Spinal cord (tissue), 10 donors: Measurements from ENCODE around the gene SCFD2. TPM values are rescaled to one million over a fixed set of nuclear protein-coding genes. Genes with fewer than 3 reads are reported as not detected.
"Not testable (repeated sequence)": the region's sequence is repeated elsewhere in the genome, so short reads cannot be mapped to it uniquely, and the experiment has no call there.

Experiments
- DNase-seq, 6 donors: peaks; one replicate each; pipeline versions ENCODE4 v3.0.0 to v3.0.0-alpha.2; 2013 to 2015; ENCODE audit warnings: low spot score in 6 of 6, low read depth in 4 of 6
- H3K27ac ChIP-seq: one replicate; pipeline ENCODE4 v1.5.1; 2013; ENCODE audit warnings: low read depth, low read length, control low read depth
- H3K27me3 ChIP-seq: one replicate; pipeline ENCODE4 v1.6.1; 2013; ENCODE audit warnings: low read length; ENCODE audit not compliant: control insufficient read depth, insufficient read depth
- H3K36me3 ChIP-seq: one replicate; pipeline ENCODE4 v1.6.1; 2013; ENCODE audit warnings: low read length; ENCODE audit not compliant: control insufficient read depth, insufficient read depth
- H3K4me1 ChIP-seq: one replicate; pipeline ENCODE4 v1.6.1; 2013; ENCODE audit warnings: low read length; ENCODE audit not compliant: control insufficient read depth, insufficient read depth
- H3K4me3 ChIP-seq: one replicate; pipeline ENCODE4 v1.5.1; 2013; ENCODE audit warnings: low read depth, low read length, control low read depth
- H3K9me3 ChIP-seq: one replicate; pipeline ENCODE4 v1.6.1; 2013; ENCODE audit warnings: low read length; ENCODE audit not compliant: control insufficient read depth, insufficient read depth
- WGBS: methylation state at CpG from one replicate; pipeline ENCODE4 v1.1.5; 2013; ENCODE audit warnings: missing lambda C conversion rate; ENCODE audit not compliant: insufficient coverage; 5-methylcytosine and 5-hydroxymethylcytosine counted together
- polyA plus RNA-seq, 2 donors: library from polyadenylated mRNA; unstranded; fragments of 120-200 nt; gene quantifications; one replicate each; pipeline ENCODE4 v1.2.1, GENCODE V29; 2013; ENCODE audit not compliant: insufficient read length in 2 of 2
- total RNA-seq, 2 donors: library from RNA; depleted of rRNA in 1 of 2; stranded (reverse); fragments of 120-200 nt in 1 of 2; fragments of >200 nt in 1 of 2; gene quantifications; one replicate each; pipeline versions ENCODE4 v1.2.3 to v1.2.4, GENCODE V29; 2013 to 2014
- donor health status: healthy.

The SCFD2 gene
- total and polyA plus RNA-seq, 4 donors, result 15.6 to 19.5 (median 17.7) TPM

- Histone ChIP-seq H3K9me3 (no peaks in the 10 kb centered on the region), H3K36me3 (no peaks in the 10 kb centered on the region), H3K27me3 (no peaks in the 10 kb centered on the region), H3K27ac (no peak overlapping the region), H3K4me3 (no peak overlapping the region), H3K4me1 (peaks cover 2% of the 10 kb centered on the region)
- WGBS, result 90% methylated on average over 2 of the region's 4 CpGs
- DNase-seq, result no peak
These were observed 306.6 kb downstream of the SCFD2 start for GRCh38 chr4:53059256-53059655.

DNA sequence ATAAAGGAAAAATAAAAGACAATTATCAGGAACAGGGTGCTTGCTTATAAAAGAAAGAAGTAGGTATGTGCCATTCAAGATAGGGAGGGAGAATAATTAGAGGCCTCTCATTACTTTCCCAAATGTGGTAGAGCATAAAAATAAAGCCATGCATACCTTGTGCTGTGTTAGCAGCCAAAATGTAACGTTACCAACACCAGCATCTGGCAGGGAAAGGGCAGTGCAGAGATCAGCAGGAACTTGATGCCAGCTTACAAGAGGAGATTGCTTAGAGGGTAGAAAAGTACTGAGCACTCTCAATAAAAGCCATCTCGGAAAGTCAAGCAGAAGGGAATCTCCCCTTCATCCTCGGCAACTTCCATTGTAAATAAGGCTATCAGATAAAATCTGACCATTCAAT, 308.2 kb downstream of the SCFD2 start:
- Histone ChIP-seq H3K27ac (no peak overlapping the region), H3K4me3 (no peak overlapping the region), H3K9me3 (no peaks in the 10 kb centered on the region), H3K27me3 (no peaks in the 10 kb centered on the region), H3K4me1 (peaks cover 2% of the 10 kb centered on the region), H3K36me3 (no peaks in the 10 kb centered on the region)
- DNase-seq, result no peak
- WGBS, result 100% methylated on average over 1 of the region's 3 CpGs

DNA sequence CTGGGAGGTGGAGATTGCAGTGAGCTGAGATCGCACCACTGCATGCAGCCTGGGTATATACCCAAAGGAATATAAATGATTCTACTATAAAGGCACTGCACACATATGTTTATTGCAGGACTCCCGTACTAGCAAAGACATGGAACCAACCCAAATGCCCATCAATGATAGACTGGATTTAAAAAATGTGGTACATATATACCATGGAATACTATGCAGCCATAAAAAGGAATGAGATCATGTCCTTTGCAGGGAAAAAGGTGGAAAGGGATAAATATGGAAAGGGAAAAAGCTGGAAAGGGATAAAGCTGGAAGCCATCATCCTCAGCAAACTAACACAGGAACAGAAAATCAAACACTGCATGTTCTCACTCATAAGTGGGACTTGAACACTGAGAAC, 308.8 kb downstream of the SCFD2 start:
- H3K27me3 ChIP-seq, DNase-seq, H3K4me1 ChIP-seq, H3K9me3 ChIP-seq, H3K4me3 ChIP-seq, H3K27ac ChIP-seq, H3K36me3 ChIP-seq: not testable (repeated sequence)
- WGBS, result no CpG with 5 or more reads among the region's 2 CpGs

GRCh38 chr4:53055716-53056403, 310.0 kb downstream of the SCFD2 start:
- no peak overlapping the region for H3K4me3 ChIP-seq
- no peak overlapping the region for H3K27ac ChIP-seq
- WGBS, result 86% methylated on average over 2 of the region's 5 CpGs
- no peak for DNase-seq
- H3K4me1 ChIP-seq, result peaks cover 2% of the 10 kb centered on the region
- no peaks in the 10 kb centered on the region for H3K36me3 ChIP-seq
- H3K9me3 ChIP-seq, result no peaks in the 10 kb centered on the region
- no peaks in the 10 kb centered on the region for H3K27me3 ChIP-seq

- Histone ChIP-seq H3K4me3 (no peak overlapping the region), H3K36me3 (no peaks in the 10 kb centered on the region), H3K27me3 (no peaks in the 10 kb centered on the region), H3K9me3 (no peaks in the 10 kb centered on the region), H3K4me1 (peaks cover 2% of the 10 kb centered on the region), H3K27ac (no peak overlapping the region)
- DNase-seq, result no peak
- 50% methylated on average over 1 of the region's 2 CpGs for WGBS
These were observed 310.6 kb downstream of the SCFD2 start for GRCh38 chr4:53055274-53055673.

- H3K36me3 ChIP-seq, result no peaks in the 10 kb centered on the region
- no peaks in the 10 kb centered on the region for H3K9me3 ChIP-seq
- no peaks in the 10 kb centered on the region for H3K27me3 ChIP-seq
- no peak overlapping the region for H3K27ac ChIP-seq
- no peaks in the 10 kb centered on the region for H3K4me1 ChIP-seq
- H3K4me3 ChIP-seq, result no peak overlapping the region
- 91% methylated on average over 1 of the region's 4 CpGs for WGBS
- no peak for DNase-seq
These were observed 315.5 kb downstream of the SCFD2 start for GRCh38 chr4:53050361-53050774.

DNA sequence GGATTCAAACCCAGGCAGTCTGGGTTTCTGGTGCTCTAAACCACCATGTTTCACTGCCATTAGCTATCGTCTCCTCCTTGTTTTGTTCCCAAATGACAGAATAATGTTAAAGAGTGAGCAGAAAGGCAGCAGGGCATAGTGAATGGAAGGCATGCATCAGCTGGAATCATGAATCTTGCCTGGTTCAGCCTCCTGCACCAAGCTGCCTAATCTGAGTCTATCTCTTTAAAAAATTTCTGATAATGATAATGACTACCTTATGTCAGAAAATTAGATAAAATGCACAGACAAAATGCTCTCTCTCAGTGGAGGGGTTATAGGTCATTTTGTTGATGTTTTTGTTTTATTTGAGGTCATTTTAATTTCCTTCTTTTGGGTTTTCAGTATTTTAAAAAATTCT, 316.3 kb downstream of the SCFD2 start:
- Histone ChIP-seq H3K27me3 (no peaks in the 10 kb centered on the region), H3K4me3 (no peak overlapping the region), H3K4me1 (no peaks in the 10 kb centered on the region), H3K27ac (no peak overlapping the region), H3K9me3 (no peaks in the 10 kb centered on the region), H3K36me3 (no peaks in the 10 kb centered on the region)
- DNase-seq, result no peak
- no CpG with 5 or more reads among the region's 1 CpG for WGBS

GRCh38 chr4:53044651-53044960, 321.3 kb downstream of the SCFD2 start:
- H3K27me3 ChIP-seq, result no peaks in the 10 kb centered on the region
- no CpG with 5 or more reads among the region's 2 CpGs for WGBS
- no peaks in the 10 kb centered on the region for H3K36me3 ChIP-seq
- no peak overlapping the region for H3K27ac ChIP-seq
- DNase-seq, result no peak
- H3K4me3 ChIP-seq, result no peak overlapping the region
- H3K9me3 ChIP-seq, result no peaks in the 10 kb centered on the region
- H3K4me1 ChIP-seq, result no peaks in the 10 kb centered on the region

DNA sequence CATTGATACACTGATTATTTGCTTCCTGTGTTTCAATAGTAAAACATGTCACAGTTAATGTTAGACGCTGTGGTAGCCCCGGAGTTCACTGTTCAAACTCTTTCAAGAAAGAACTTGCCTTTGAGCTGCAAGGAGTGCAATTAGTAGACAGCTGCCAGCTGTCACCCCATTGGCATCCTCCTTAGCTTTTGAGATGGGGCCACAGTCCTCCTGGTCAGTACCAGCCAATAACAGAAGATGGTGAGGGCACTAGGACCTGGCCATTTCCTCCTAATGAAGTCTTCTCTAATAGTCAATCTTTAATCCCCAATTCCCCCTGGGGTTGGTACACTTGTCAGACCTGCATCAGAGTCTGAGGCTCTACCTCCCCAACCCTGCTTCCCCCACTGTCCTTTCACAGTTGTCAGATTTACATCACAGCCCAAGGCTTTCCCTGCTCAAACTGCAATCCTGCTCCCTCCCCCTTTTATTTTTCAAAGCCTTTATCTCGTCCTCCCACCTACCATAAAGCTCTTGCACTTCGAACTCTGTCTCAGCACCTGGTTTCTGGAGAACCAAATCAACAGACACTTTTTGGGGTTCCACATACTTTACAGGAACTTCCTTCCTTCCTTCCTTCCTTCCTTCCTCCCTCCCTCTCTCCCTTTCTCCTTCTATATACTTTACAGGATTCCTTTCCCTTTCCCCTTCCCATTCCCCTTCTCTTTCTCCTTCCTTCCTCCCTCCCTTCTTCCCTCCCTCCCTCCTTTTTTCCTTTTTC, 321.8 kb downstream of the SCFD2 start:
- Histone ChIP-seq H3K4me3 (no peak overlapping the region), H3K27ac (no peak overlapping the region), H3K9me3 (no peaks in the 10 kb centered on the region), H3K27me3 (no peaks in the 10 kb centered on the region), H3K36me3 (no peaks in the 10 kb centered on the region), H3K4me1 (no peaks in the 10 kb centered on the region)
- WGBS, result 39% methylated on average over 4 of the region's 4 CpGs
- peak in 1 of 6 donors; percentile 48 for DNase-seq

DNA sequence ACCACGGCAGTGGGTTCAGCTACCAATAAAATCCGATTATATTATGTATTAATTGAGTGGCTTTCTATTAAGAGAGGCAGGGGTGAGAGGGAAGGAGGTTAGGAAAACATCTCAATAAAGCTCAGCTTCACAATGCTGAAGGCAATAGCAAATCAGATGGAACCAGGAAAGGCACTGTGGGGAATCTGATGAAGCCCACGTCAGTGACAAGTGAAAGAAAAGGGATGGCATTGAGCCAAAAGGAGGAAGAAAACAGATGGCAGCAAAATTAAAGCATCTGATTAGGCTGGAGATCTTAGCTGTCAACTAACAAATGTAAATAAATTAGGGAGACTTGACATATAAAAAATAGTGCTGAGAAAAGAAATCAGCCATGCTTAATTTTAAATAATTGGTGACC, 322.8 kb downstream of the SCFD2 start:
- H3K4me3 ChIP-seq, result no peak overlapping the region
- H3K36me3 ChIP-seq, result no peaks in the 10 kb centered on the region
- H3K27ac ChIP-seq, result no peak overlapping the region
- no peaks in the 10 kb centered on the region for H3K4me1 ChIP-seq
- no peaks in the 10 kb centered on the region for H3K9me3 ChIP-seq
- peak in 2 of 6 donors; percentile 72 to 92 for DNase-seq
- WGBS, result 17% methylated on average over 1 of the region's 3 CpGs
- H3K27me3 ChIP-seq, result no peaks in the 10 kb centered on the region
